K562 (cell line): ENCODE data around the gene ZNF774. TPM values are rescaled to one million over a fixed set of nuclear protein-coding genes. Genes with fewer than 3 reads are reported as not detected.

Experiments used
- ATAC-seq: fragments of 200-7000 bp; cut with Tn5 transposase; 3 replicates; pipeline ENCODE4 v1.9.1; 2020; ENCODE audit warnings: moderate library complexity
- BruUV-seq: library from RNA; stranded (reverse); fragments of 400-500 nt; replicated peaks from 2 replicates; lab custom pipeline; 2021; lab: Mats Ljungman, UMichigan
- CTCF ChIA-PET: fragments of 300-600 bp; formaldehyde crosslinking; extraction: SDS; loops from one replicate; lab custom pipeline; 2021; ENCODE audit warnings: low intra/inter-chr PET ratio; lab: Yijun Ruan, JAX
- POLR2A ChIA-PET: fragments of 300-600, 350-650 bp; sonication (Branson Sonifier 250); formaldehyde crosslinking; extraction: SDS; loops from one replicate; lab custom pipeline; 2021; ENCODE audit warnings: antibody characterized with exemption, inconsistent platforms; lab: Yijun Ruan, JAX
- DNase-seq, 4 experiments: peaks; one replicate each; pipeline versions ENCODE4 v3.0.0 to v3.0.0-alpha.2; 2011 to 2018; ENCODE audit warnings: low spot score in 3 of 4, mixed read lengths in 3 of 4; ENCODE audit errors: extremely low read depth in 1 of 4
- FAIRE-seq: peaks from 2 replicates; lab custom pipeline; 2011; peaks lifted over from hg19 to GRCh38; lab: Jason Lieb, UNC
- H2AFZ ChIP-seq: 2 replicates; pipeline ENCODE4 v1.6.0; 2011; ENCODE audit warnings: low read depth, low read length, control low read depth, inconsistent platforms
- H3K27ac ChIP-seq: fragments of 200-600 bp; 3 replicates; pipeline ENCODE4 v1.8.0; 2011; ENCODE audit warnings: low read depth, mild to moderate bottlenecking, control low read depth, inconsistent platforms, low read length, moderate library complexity, mixed read lengths; ENCODE audit errors: extremely low read depth
- H3K27me3 ChIP-seq, 2 experiments: fragments of 300-600 bp in 1 of 2; 2 replicates in 1 of 2; 3 replicates in 1 of 2; pipeline versions ENCODE4 v1.6.0 to v1.8.0; 2011; ENCODE audit warnings: inconsistent platforms in 2 of 2, low read length in 2 of 2, mild to moderate bottlenecking in 1 of 2, mixed read lengths in 1 of 2, moderate library complexity in 1 of 2; ENCODE audit not compliant: control insufficient read depth in 2 of 2, insufficient read depth in 2 of 2
- H3K36me3 ChIP-seq: fragments of 300-600 bp; 3 replicates; pipeline ENCODE4 v1.8.0; 2011; ENCODE audit warnings: mild to moderate bottlenecking, low read length, inconsistent platforms; ENCODE audit not compliant: control insufficient read depth, insufficient read depth
- H3K4me1 ChIP-seq, 2 experiments: fragments of 200-600 bp in 1 of 2; replicated peaks in 1 of 2; 2 replicates in 1 of 2; 3 replicates in 1 of 2; pipeline versions ENCODE4 v1.5.1 to v1.8.0; 2011; ENCODE audit warnings: inconsistent platforms in 2 of 2, low read length in 2 of 2, mild to moderate bottlenecking in 1 of 2, mixed read lengths in 1 of 2, moderate library complexity in 1 of 2; ENCODE audit not compliant: control insufficient read depth in 2 of 2, insufficient read depth in 2 of 2
- H3K4me2 ChIP-seq: 2 replicates; pipeline ENCODE4 v1.6.1; 2011; ENCODE audit warnings: low read length, control low read depth, inconsistent platforms, mixed read lengths; ENCODE audit not compliant: insufficient read depth
- H3K4me3 ChIP-seq: fragments of 200-600 bp; sonication (generic), shearing (Covaris generic); 2 replicates; pipeline ENCODE4 v1.5.1; 2016; ENCODE audit warnings: control low read depth, inconsistent platforms
- H3K79me2 ChIP-seq: fragments of 200-600 bp; 3 replicates; pipeline ENCODE4 v1.8.0; 2011; ENCODE audit warnings: low read length, inconsistent platforms; ENCODE audit not compliant: control insufficient read depth, insufficient read depth
- H3K9ac ChIP-seq, 2 experiments: 2 replicates each; pipeline versions ENCODE4 v1.6.0 to v1.6.1; 2011; ENCODE audit warnings: low read depth in 2 of 2, low read length in 2 of 2, control low read depth in 1 of 2, inconsistent platforms in 1 of 2, mild to moderate bottlenecking in 1 of 2, mixed read lengths in 1 of 2; ENCODE audit not compliant: insufficient read depth in 1 of 2
- H3K9me1 ChIP-seq: one replicate; pipeline ENCODE4 v1.6.0; 2011; ENCODE audit warnings: inconsistent platforms, mild to moderate bottlenecking, low read length, moderate library complexity; ENCODE audit not compliant: control insufficient read depth, insufficient read depth
- H3K9me3 ChIP-seq: replicated peaks from 2 replicates; pipeline ENCODE4 v1.5.1; 2011; ENCODE audit warnings: low read depth, low read length, inconsistent platforms; ENCODE audit not compliant: control insufficient read depth, insufficient read depth
- H4K20me1 ChIP-seq: replicated peaks from 2 replicates; pipeline ENCODE4 v1.6.1; 2011; ENCODE audit warnings: low read length, inconsistent platforms, mixed read lengths; ENCODE audit not compliant: control insufficient read depth, insufficient read depth
- CBX8 ChIP-seq: fragments of 200-600 bp; sonication (generic); IDR thresholded peaks from 2 replicates; pipeline ENCODE4 v1.6.1; 2012; ENCODE audit warnings: borderline replicate concordance, mixed run types, low read depth, mild to moderate bottlenecking, moderate library complexity, mixed read lengths, low read length, control low read depth, inconsistent platforms; ENCODE audit not compliant: poor library complexity, severe bottlenecking; ENCODE audit errors: extremely low read depth
- DDX20 ChIP-seq: fragments of 450-650 bp; IDR thresholded peaks from 2 replicates; pipeline ENCODE4 v1.6.1; 2016; ENCODE audit warnings: missing genetic modification characterization, low read depth, mild to moderate bottlenecking, missing compliant biosample characterization, moderate library complexity
- EWSR1 ChIP-seq: fragments of 450-650 bp; IDR thresholded peaks from 2 replicates; pipeline ENCODE4 v1.6.1; 2018; ENCODE audit warnings: borderline replicate concordance, mild to moderate bottlenecking, low read depth, moderate library complexity; ENCODE audit not compliant: partially characterized antibody
- GATA2 ChIP-seq: sonication (generic); formaldehyde crosslinking; IDR thresholded peaks from 2 replicates; pipeline ENCODE4 v1.4.0; 2020; ENCODE audit warnings: mild to moderate bottlenecking, missing genetic modification reagents
- HSF4 ChIP-seq: fragments of 250-450 bp; sonication (Bioruptor Pico); IDR thresholded peaks from 2 replicates; pipeline ENCODE4 v2.1.2; 2022; ENCODE audit warnings: mild to moderate bottlenecking, moderate library complexity, borderline replicate concordance
- WGBS: fragments of 100-300 bp; shearing (Covaris generic); methylation state at CpG from one replicate; pipeline ENCODE4 v1.1.6; 2016; ENCODE audit warnings: low coverage, mixed read lengths; ENCODE audit not compliant: insufficient coverage; ENCODE audit errors: missing lambda C conversion rate; 5-methylcytosine and 5-hydroxymethylcytosine counted together
- in situ Hi-C: fragments of 300-500 bp; cut with MboI; formaldehyde crosslinking; loops from 4 replicates; pipeline ENCODE4 v1.15.0; 2018; ENCODE audit warnings: inconsistent platforms, mixed read lengths
- intact Hi-C: fragments of 100-400 bp; cut with micrococcal nuclease; formaldehyde crosslinking; loops from 2 replicates; pipeline ENCODE4 v1.14.2; 2022
- polyA plus RNA-seq, 8 experiments: library from polyadenylated mRNA; depleted of rRNA in 4 of 8; stranded (reverse) in 5 of 8; unstranded in 3 of 8; fragments of >200 nt; fragmentation: Nextera tagmentation in 2 of 8; fragmentation: Illumina TruSeq in 1 of 8; extraction: Ambion mirVana in 2 of 8; extraction: Trizol in 1 of 8; gene quantifications; 2 replicates each; pipeline versions ENCODE4 v1.2.1 to v1.2.3, GENCODE V29; 2011 to 2014; ENCODE audit warnings: inconsistent platforms in 1 of 8, missing spikeins in 1 of 8
- total RNA-seq, 7 experiments: library from RNA; depleted of rRNA in 6 of 7; stranded (reverse); fragments of >200 nt in 6 of 7; fragmentation: Illumina TruSeq in 2 of 7; extraction: Trizol in 2 of 7; gene quantifications; 2 replicates each; pipeline versions ENCODE4 v1.2.1 to v1.2.3, GENCODE V29; 2011 to 2021; ENCODE audit warnings: low replicate concordance in 1 of 7
- TF ChIP-seq, protein P1 (sequence below), 2 experiments: IDR thresholded peaks; 2 replicates each; pipeline ENCODE4 v1.6.1; 2011; ENCODE audit warnings: borderline replicate concordance in 1 of 2, control low read depth in 1 of 2, low read depth in 1 of 2, low read length in 1 of 2, mild to moderate bottlenecking in 1 of 2, mixed read lengths in 1 of 2, moderate library complexity in 1 of 2; ENCODE audit not compliant: insufficient read depth in 1 of 2, insufficient read length in 1 of 2, poor library complexity in 1 of 2, severe bottlenecking in 1 of 2; ENCODE audit errors: extremely low read depth in 1 of 2
- TF ChIP-seq, protein P2 (sequence below), 2 experiments: fragments of 450-650 bp in 1 of 2; sonication (generic) in 1 of 2; formaldehyde crosslinking in 1 of 2; IDR thresholded peaks in 1 of 2; conservative IDR thresholded peaks in 1 of 2; 2 replicates each; pipeline versions ENCODE4 v1.6.1 to v1.8.1; 2016 to 2023; ENCODE audit warnings: mild to moderate bottlenecking in 2 of 2, moderate library complexity in 2 of 2, inconsistent platforms in 1 of 2, missing genetic modification reagents in 1 of 2
- TF ChIP-seq, protein P3 (sequence below): sonication (generic); formaldehyde crosslinking; IDR thresholded peaks from 2 replicates; pipeline ENCODE4 v1.8.0; 2022; ENCODE audit warnings: missing genetic modification reagents, mild to moderate bottlenecking, borderline replicate concordance
- TF ChIP-seq, protein P4 (sequence below): fragments of 450-650 bp; IDR thresholded peaks from 2 replicates; pipeline ENCODE4 v1.7.0; 2016; ENCODE audit warnings: borderline replicate concordance

The ZNF774 gene
- total and polyA plus RNA-seq, 9 of the 15 experiments (the other 6 are each of a cell fraction or from before 2014, with no cell fraction given), result 0.32 to 2.0 (median 1.2) TPM

DNA sequence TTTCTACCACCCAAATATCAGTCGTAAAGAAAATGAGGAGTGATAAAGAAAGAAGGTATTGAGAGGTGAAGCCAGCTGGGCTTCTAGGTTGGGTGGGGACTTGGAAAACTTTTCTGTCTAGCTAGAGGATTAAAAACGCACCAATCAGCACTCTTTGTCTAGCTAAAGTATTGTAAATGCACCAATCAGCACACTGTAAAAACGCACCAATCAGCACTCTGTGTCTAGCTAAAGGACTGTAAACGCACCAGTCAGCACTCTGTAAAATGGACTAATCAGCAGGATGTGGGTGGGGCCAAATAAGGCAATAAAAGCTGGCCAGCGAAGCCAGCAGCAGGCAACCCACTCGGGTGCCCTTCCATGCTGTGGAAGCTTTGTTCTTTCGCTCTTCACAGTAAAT is 23.0 kb downstream of the ZNF774 start (continued):
- TF ChIP-seq, protein P1, sequence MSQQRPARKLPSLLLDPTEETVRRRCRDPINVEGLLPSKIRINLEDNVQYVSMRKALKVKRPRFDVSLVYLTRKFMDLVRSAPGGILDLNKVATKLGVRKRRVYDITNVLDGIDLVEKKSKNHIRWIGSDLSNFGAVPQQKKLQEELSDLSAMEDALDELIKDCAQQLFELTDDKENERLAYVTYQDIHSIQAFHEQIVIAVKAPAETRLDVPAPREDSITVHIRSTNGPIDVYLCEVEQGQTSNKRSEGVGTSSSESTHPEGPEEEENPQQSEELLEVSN (IDR thresholded peaks at IDR 0.05; ENCODE audit: borderline replicate concordance in 1 of 2, extremely low read depth in 1 of 2, insufficient read depth in 1 of 2, insufficient read length in 1 of 2, low read depth in 1 of 2, low read length in 1 of 2, poor library complexity in 1 of 2, severe bottlenecking in 1 of 2), result no peak
- TF ChIP-seq DDX20 (tag) (no peak), CBX8 (no peak)
- TF ChIP-seq, protein P2, sequence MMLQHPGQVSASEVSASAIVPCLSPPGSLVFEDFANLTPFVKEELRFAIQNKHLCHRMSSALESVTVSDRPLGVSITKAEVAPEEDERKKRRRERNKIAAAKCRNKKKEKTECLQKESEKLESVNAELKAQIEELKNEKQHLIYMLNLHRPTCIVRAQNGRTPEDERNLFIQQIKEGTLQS (IDR thresholded peaks at IDR 0.05), result no peak
- TF ChIP-seq, protein P2 (CRISPR knock-in tag; conservative IDR thresholded peaks at IDR 0.05), result no peak

DNA sequence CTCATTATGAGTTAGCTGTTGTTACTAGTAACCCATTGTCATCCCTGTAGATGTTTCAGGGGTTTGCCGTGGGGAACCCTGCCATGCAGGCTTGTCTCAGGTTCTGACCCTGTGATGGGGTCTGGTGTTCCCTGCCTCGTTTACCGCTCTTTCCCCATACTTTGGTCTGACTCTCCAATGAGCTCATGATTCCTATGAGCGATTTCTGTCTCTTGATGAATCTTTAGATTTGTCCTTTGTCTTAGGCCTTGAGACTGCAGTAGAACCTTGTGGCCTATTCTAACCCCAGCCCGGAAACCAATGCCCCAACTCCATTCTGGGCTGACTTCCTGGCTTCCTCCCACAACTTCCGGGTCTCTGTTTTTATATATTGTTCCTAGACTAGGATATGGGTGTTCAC is 24.7 kb downstream of the ZNF774 start:
- H3K9ac ChIP-seq, result no peak overlapping the region
- BruUV-seq, result no TSS peak
- no peaks in the 10 kb centered on the region for H3K4me1 ChIP-seq
- in situ Hi-C loops, result no loop called here
- no peaks in the 10 kb centered on the region for H3K36me3 ChIP-seq
- no peaks in the 10 kb centered on the region for H4K20me1 ChIP-seq
- no peak for FAIRE-seq
- no peaks in the 10 kb centered on the region for H3K79me2 ChIP-seq
- H3K9me1 ChIP-seq, result no peaks in the 10 kb centered on the region
- CTCF ChIA-PET, result no interaction called here
- no peak overlapping the region for H3K27ac ChIP-seq
- TF ChIP-seq GATA2 (CRISPR knock-in tag) (no peak), EWSR1 (no peak), HSF4 (CRISPR knock-in tag) (no peak)
- TF ChIP-seq, protein P3, sequence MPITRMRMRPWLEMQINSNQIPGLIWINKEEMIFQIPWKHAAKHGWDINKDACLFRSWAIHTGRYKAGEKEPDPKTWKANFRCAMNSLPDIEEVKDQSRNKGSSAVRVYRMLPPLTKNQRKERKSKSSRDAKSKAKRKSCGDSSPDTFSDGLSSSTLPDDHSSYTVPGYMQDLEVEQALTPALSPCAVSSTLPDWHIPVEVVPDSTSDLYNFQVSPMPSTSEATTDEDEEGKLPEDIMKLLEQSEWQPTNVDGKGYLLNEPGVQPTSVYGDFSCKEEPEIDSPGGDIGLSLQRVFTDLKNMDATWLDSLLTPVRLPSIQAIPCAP (CRISPR knock-in tag), result no peak
- TF ChIP-seq, protein P4, sequence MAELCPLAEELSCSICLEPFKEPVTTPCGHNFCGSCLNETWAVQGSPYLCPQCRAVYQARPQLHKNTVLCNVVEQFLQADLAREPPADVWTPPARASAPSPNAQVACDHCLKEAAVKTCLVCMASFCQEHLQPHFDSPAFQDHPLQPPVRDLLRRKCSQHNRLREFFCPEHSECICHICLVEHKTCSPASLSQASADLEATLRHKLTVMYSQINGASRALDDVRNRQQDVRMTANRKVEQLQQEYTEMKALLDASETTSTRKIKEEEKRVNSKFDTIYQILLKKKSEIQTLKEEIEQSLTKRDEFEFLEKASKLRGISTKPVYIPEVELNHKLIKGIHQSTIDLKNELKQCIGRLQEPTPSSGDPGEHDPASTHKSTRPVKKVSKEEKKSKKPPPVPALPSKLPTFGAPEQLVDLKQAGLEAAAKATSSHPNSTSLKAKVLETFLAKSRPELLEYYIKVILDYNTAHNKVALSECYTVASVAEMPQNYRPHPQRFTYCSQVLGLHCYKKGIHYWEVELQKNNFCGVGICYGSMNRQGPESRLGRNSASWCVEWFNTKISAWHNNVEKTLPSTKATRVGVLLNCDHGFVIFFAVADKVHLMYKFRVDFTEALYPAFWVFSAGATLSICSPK, result no peak
- TF ChIP-seq, all 486 proteins: peak for 0
- H3K4me2 ChIP-seq, result no peak overlapping the region
- DNase-seq (no peak), ATAC-seq (no peak)
- no peak overlapping the region for H3K4me3 ChIP-seq
- intact Hi-C loops, result no loop called here
- WGBS, result 5% methylated on average over 6 of the region's 6 CpGs
- H3K27me3 ChIP-seq, result no peaks in the 10 kb centered on the region
- H3K9me3 ChIP-seq, result peaks cover 7% of the 10 kb centered on the region
- peak overlapping the region; percentile 47 for H2AFZ ChIP-seq
- POLR2A ChIA-PET, result interaction anchor here (0.8 kb wide), 1 partner anchor 14 kb away, joined by 3 read pairs; no protein-coding TSS in a partner anchor
